Sigmoid colon (tissue), 4 donors: ENCODE data around the gene KRTAP9-8.

ENCODE experiments used
- POLR2A ChIP-seq, 2 donors: fragments of 450-650 bp; IDR thresholded peaks; one replicate each; pipeline ENCODE4 v1.6.1; 2016; ENCODE audit warnings: antibody characterized with exemption in 2 of 2, mild to moderate bottlenecking in 2 of 2, moderate library complexity in 2 of 2
- POLR2AphosphoS5 ChIP-seq, 4 donors: sonication (generic); formaldehyde crosslinking; IDR thresholded peaks; one replicate each; pipeline ENCODE4 v1.6.1; 2017; ENCODE audit warnings: antibody characterized with exemption in 4 of 4
- TF ChIP-seq, protein P1 (sequence below), 4 experiments: fragments of 450-650 bp in 3 of 4; fragments of 200-600 bp in 1 of 4; IDR thresholded peaks; one replicate each; pipeline ENCODE4 v1.5.1; 2016 to 2019; ENCODE audit warnings: antibody characterized with exemption in 4 of 4, mild to moderate bottlenecking in 3 of 4, moderate library complexity in 2 of 4

GRCh38 chr17:41263212-41263611, 25.4 kb downstream of the KRTAP9-8 start:
- TF ChIP-seq POLR2AphosphoS5 (IDR thresholded peaks at IDR 0.05) (no peak), POLR2A (IDR thresholded peaks at IDR 0.05) (no peak)
- TF ChIP-seq, protein P1, sequence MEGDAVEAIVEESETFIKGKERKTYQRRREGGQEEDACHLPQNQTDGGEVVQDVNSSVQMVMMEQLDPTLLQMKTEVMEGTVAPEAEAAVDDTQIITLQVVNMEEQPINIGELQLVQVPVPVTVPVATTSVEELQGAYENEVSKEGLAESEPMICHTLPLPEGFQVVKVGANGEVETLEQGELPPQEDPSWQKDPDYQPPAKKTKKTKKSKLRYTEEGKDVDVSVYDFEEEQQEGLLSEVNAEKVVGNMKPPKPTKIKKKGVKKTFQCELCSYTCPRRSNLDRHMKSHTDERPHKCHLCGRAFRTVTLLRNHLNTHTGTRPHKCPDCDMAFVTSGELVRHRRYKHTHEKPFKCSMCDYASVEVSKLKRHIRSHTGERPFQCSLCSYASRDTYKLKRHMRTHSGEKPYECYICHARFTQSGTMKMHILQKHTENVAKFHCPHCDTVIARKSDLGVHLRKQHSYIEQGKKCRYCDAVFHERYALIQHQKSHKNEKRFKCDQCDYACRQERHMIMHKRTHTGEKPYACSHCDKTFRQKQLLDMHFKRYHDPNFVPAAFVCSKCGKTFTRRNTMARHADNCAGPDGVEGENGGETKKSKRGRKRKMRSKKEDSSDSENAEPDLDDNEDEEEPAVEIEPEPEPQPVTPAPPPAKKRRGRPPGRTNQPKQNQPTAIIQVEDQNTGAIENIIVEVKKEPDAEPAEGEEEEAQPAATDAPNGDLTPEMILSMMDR (IDR thresholded peaks at IDR 0.05), result no peak
